ENCODE results near the gene ATP6V0B. TPM values are rescaled to one million over a fixed set of nuclear protein-coding genes. Genes with fewer than 3 reads are reported as not detected.

ATP6V0B gene
- total and polyA plus RNA-seq, 2 of the 13 experiments (the other 11 are each of a cell fraction or from before 2014, with no cell fraction given), result 157 to 161 TPM

- TF ChIP-seq, protein P1, sequence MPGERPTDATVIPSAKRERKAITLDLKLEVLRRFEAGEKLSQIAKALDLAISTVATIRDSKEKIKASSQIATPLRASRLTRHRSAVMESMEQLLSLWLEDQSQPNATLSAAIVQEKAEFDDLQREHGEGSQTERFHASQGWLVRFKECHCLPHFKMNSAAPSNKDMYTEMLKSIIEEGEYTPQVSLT (CRISPR knock-in tag; IDR thresholded peaks at IDR 0.05; ENCODE audit: borderline replicate concordance, low read depth), result no peak
- TF ChIP-seq IRF2 (CRISPR knock-in tag; IDR thresholded peaks at IDR 0.05) (peak; percentile 34; the same call in 1 of the 2 replicates), SKI (IDR thresholded peaks at IDR 0.05; ENCODE audit: partially characterized antibody) (no peak), ZNF343 (CRISPR knock-in tag; IDR thresholded peaks at IDR 0.05) (no peak), SOX13 (IDR thresholded peaks at IDR 0.05) (no peak), SOX13 (CRISPR knock-in tag; conservative IDR thresholded peaks at IDR 0.05 in 1 of 2, IDR thresholded peaks at IDR 0.05 in 1 of 2) (no peak), XRCC5 (optimal IDR thresholded peaks at IDR 0.05; ENCODE audit: low read length) (peak; percentile 74), CCAR2 (optimal IDR thresholded peaks at IDR 0.05; ENCODE audit: low read depth, low read length) (no peak), PATZ1 (CRISPR knock-in tag; IDR thresholded peaks at IDR 0.05) (peak; percentile 83)
- TF ChIP-seq, protein P2, sequence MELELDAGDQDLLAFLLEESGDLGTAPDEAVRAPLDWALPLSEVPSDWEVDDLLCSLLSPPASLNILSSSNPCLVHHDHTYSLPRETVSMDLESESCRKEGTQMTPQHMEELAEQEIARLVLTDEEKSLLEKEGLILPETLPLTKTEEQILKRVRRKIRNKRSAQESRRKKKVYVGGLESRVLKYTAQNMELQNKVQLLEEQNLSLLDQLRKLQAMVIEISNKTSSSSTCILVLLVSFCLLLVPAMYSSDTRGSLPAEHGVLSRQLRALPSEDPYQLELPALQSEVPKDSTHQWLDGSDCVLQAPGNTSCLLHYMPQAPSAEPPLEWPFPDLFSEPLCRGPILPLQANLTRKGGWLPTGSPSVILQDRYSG (CRISPR knock-in tag; IDR thresholded peaks at IDR 0.05), result no peak
Measured at GRCh38 chr1:43994794-43995790, 20.3 kb downstream of the ATP6V0B start (continued).

Data from HepG2 (cell line).